Measurements from ENCODE around the gene TBC1D17.

The TBC1D17 gene

DNA sequence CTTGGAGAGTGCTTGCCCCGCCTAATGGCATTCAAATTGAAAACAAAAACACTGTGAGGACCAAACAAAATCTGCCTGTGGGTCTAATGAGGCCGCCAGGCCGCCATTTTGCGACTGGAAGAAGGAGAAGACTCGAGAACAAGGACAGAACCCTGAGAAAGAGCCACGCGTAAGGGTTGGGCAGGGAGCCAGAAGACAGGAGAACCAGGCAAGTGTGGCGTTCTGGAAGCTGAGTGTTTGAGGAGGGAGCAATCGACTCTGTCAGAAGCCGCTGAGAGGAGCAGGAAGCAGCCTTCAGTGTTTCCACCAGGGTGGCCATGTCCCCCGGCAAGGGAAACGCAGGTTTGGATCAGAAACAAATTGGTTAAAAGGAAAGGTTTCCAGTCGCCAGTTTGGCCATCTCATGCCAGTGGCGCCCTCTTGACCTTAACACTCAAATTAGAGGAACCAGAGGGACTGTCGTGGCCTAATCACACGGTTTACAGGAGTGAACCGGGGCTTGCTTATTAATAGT lies 36.7 kb upstream of the TBC1D17 start:
- TF ChIP-seq GATA1 (IDR thresholded peaks at IDR 0.05; ENCODE audit: low read depth, low read length) = no peak
- no peak for TF ChIP-seq POLR2A (IDR thresholded peaks at IDR 0.05; ENCODE audit: low read length)
- no peak for DNase-seq

DNA sequence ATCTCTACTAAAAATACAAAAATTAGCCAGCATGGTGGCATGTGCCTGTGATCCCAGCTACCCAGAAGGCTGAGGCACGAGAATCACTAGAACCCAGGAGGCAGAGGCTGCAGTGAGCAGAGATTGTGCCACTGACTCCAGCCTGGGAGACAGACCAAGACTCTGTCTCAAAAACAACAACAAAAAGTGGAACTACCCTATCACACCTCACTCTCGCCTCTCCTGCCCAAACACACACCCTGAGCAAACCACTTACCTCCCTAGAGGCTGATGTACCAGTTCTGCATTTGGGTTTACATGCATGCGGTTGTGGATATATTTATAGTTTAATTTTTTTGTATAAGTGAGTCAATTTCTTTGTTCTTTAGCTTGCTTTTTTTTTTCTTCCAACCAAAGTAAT lies 34.2 kb upstream of the TBC1D17 start:
- DNase-seq = no peak
- TF ChIP-seq GATA1 (IDR thresholded peaks at IDR 0.05; ENCODE audit: low read depth, low read length) (no peak), POLR2A (IDR thresholded peaks at IDR 0.05; ENCODE audit: low read length) (no peak)

DNA sequence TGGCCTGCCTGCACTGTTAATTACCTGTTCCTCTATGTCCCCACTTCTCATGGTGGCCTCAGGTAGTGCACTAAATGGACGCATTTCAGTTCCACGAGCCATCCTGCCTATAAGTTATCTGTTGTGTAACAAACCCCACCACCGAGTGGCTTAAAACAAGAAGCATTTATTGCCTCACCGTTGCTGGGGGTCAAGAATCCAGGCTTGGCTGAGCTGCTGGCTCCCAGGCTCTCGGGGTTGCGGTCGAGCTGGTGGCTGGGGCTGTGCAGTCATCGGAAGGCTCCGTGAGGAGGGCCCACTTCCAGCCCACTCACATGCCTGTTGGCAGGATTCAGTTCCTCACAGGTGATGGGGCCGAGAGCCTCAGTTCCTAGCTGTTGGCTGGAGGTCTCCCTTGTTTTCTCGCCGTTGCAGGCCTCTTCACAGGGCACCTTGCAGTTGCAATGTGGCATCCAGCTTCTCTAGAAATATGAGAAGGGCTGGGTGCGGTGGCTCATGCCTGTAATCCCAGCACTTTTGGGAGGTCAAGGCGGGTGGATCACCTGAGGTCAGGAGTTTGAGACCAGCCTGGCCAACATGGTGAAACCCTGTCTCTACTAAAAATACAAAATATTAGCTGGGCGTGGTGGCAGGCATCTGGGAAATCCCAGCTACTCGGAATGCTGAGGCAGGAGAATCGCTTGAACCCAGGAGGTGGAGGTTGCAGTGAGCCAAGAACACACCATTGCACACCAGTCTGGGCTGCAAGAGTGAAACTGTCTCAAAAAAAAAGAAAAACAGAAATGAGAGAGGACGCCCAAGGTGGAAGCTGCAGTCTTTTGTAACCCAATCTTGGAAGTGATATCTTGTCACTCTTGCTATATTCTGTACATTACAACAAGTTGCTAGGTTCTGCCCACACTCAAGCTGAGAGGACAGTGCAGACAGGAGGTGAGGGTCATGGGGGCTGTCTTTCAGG lies 33.1 kb upstream of the TBC1D17 start:
- TF ChIP-seq POLR2A (IDR thresholded peaks at IDR 0.05; ENCODE audit: low read length) = no peak
- TF ChIP-seq GATA1 (IDR thresholded peaks at IDR 0.05; ENCODE audit: low read depth, low read length) = no peak
- no peak for DNase-seq

DNA sequence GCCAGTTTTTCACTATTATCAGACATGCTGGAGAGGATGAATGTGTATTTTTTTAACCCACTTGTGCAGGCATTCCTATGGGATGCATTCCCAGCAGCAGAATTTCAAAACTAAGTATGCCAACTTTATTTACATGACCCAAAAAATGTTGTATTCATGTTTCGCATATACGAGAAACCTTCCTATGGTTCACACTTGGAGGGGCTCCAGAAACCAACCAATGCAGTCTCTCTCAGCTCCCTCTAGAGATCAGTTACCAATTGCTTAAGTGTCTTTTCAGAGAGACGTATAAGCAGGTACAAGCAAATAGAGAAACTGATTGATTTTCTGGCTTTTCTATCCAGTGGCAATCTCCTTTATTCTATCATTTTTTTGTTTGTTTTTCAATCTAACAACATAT lies 32.1 kb upstream of the TBC1D17 start:
- TF ChIP-seq POLR2A (IDR thresholded peaks at IDR 0.05; ENCODE audit: low read length) (no peak), GATA1 (IDR thresholded peaks at IDR 0.05; ENCODE audit: low read depth, low read length) (no peak)
- DNase-seq = no peak

DNA sequence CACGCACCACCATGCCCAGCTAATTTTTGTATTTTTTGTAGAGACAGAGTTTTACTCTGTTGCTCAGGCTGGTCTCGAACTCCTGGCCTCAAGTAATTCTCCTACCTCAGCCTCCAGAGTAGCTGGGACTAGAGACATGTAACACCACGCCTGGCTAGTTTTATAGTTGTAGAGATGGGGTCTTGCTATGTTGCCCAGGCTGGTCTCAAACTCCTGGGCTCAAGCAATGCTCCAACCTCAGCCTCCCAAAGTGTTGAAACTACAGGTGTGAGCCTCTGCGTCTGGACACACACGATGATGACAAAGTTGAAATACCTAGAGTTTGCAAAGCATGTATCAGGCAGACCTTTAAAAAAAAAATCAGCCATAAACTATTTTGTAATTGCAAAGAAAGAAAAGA lies 31.1 kb upstream of the TBC1D17 start:
- no peak for DNase-seq
- no peak for TF ChIP-seq POLR2A (IDR thresholded peaks at IDR 0.05; ENCODE audit: low read length)
- no peak for TF ChIP-seq GATA1 (IDR thresholded peaks at IDR 0.05; ENCODE audit: low read depth, low read length)

DNA sequence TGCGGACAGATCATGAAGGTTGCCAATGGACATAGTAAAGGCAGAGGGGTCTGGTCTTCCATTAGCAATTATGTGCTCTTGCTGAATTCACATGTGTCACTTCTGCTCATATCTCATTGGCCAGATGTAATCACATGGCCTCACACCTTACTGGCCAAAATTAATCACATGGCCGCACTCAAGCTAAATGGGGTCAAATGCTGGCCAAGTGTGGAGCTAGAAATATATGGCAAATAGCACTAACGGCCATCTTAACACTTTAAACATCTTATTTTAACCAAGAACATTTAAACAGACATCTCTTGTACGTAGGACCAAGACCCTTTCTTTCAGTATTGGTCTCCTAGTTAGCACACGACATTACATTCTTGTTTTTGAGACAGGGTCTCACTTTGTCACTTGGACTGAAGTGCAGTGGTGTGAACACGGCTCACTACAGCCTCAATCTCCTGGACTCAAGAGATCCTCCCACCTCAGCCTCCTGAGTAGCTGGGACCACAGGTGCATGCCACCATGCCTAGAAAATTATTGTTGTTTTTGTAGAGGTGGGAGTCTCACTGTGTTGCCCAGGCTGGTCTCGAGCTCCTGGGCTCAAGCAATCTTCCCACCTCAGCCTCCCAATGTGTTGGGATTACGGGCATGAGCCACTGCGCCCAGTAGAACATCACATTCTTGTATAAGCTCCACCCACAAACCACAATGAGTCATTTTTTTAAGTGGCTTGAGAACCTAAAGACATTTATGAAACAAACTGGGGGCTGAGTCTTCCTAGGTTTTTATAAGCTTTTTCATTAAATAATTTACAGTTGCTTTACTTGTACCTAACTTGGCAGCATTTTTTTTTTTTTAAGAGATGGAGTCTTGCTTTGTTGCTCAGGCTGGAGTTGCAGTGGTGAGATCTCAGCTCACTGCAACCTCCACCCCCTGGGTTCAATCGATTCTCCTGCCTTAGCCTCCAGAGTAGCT lies 29.5 kb upstream of the TBC1D17 start:
- TF ChIP-seq GATA1 (IDR thresholded peaks at IDR 0.05; ENCODE audit: low read depth, low read length) (no peak), POLR2A (IDR thresholded peaks at IDR 0.05; ENCODE audit: low read length) (no peak)
- no peak for DNase-seq

DNA sequence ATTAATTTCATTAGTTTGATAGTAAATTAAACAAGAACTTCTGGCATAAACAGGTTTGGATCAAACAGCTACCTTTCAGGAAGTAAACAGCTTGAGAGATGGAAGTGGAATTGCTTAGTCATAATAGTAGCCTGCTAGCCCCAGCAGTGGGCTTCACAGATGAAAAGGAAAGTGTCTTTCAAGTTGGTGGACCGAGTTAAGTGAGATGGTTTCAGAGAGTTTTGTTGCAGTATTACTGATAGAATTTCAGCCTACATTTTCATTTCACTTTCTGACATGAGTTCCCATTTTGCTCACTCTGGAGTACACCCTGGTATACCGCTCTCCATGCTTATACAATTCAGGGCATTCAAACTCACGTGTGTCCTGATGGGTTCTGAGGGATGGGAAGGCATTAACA lies 28.6 kb upstream of the TBC1D17 start:
- TF ChIP-seq POLR2A (IDR thresholded peaks at IDR 0.05; ENCODE audit: low read length) (no peak), GATA1 (IDR thresholded peaks at IDR 0.05; ENCODE audit: low read depth, low read length) (no peak)
- no peak for DNase-seq

DNA sequence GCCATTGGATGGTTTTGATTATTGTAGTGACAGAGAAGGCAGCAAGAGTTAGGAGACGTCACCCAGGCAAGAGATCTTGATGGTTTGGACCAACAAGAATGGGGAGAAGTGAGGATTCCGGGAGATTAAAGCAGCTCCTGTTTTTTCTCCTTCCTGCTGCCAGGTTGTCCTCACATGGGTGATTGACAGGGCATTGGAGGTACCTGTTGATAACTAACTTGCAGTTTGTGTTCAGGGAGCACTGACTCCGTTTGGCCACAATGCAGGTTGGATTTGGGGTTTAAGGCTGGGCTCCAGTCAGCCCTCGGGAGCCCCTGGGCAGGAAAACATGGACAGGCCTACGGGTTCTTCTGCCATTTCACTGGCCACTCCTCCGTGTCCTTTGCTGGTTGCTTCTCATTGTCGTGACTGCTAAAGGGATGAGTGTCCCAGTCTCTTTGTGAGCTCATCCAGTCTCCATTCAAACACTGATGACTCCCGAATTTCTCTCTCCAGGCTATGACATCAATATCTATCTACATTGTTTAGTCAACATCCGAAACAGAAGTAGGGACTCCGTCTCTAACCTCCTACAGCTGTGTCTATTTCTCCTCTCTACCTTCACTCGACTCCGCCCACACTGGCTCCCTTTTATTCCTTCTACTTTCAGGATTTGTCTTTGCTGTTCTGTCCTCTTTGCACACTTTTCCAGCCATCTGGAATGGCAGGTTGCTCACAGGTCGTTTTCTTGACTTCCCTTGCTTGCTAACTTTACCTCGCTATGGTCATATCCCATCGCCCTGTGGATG lies 27.9 kb upstream of the TBC1D17 start:
- no peak for DNase-seq
- TF ChIP-seq GATA1 (IDR thresholded peaks at IDR 0.05; ENCODE audit: low read depth, low read length) = no peak
- TF ChIP-seq POLR2A (IDR thresholded peaks at IDR 0.05; ENCODE audit: low read length) = no peak

DNA sequence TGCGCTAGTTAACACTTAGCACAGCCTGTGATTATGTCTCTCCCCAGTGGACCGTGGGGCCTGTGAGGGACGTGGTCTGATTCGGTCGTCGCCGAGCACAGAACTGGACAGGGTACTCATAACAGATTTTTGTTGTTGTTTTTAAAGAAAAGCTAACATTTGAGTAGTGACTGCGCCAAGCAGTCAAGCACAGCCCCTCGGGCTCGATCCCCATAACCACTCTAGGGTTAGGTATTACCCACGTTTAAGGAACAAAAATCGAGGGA lies 27.3 kb upstream of the TBC1D17 start:
- no peak for TF ChIP-seq POLR2A (IDR thresholded peaks at IDR 0.05; ENCODE audit: low read length)
- no peak for TF ChIP-seq GATA1 (IDR thresholded peaks at IDR 0.05; ENCODE audit: low read depth, low read length)
- DNase-seq = no peak

DNA sequence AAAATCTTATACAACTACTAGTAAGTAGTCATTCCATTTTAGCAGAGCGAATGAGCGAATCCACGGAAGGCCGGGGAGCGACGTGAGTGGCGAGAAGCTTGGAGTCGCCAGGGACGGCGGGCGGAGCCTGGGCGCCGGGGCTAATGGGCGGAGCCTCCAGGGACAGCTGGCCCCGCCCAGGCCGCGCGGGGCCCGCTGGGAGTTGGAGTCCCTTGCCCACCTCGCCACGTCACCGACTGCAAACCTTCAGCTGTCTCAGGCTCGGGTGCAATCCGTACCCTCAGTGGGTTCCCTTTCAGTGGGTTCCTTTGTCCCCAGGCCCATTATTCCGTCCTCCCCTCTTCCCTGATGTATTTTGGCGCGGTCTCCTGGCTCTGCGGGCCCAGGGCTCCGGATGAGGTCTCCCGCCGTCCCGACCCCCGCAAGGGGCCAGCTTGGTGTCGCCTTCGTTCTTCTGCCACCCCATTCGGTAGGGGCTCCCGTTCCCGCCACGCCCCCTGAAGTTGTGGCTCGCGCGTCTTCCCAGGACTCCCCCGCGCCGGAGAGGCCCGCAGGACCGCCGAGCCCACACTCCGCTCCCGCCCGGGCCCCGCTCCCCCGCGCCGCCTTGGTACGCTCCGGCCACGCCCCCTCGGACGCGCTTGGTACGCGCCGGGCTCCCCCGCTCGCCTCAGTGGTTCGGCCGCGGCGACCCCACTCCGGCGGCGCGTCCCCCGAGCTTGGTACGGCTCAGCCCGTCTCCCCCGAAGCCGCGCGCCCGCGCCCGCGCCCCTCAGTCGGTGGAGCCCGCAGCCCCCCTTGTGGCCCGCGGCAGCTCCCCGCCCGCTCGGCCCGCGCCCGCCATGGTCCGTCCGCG lies 26.8 kb upstream of the TBC1D17 start, which contains the start of gene PTOV1:
Gene PTOV1 (plus strand): TSS at position 673 of the 856 bp plus-strand sequence.
- TF ChIP-seq GATA1 (IDR thresholded peaks at IDR 0.05; ENCODE audit: low read depth, low read length) (no peak), POLR2A (IDR thresholded peaks at IDR 0.05; ENCODE audit: low read length) (peak; percentile 88)
- DNase-seq = peak; percentile 94 to 96

DNA sequence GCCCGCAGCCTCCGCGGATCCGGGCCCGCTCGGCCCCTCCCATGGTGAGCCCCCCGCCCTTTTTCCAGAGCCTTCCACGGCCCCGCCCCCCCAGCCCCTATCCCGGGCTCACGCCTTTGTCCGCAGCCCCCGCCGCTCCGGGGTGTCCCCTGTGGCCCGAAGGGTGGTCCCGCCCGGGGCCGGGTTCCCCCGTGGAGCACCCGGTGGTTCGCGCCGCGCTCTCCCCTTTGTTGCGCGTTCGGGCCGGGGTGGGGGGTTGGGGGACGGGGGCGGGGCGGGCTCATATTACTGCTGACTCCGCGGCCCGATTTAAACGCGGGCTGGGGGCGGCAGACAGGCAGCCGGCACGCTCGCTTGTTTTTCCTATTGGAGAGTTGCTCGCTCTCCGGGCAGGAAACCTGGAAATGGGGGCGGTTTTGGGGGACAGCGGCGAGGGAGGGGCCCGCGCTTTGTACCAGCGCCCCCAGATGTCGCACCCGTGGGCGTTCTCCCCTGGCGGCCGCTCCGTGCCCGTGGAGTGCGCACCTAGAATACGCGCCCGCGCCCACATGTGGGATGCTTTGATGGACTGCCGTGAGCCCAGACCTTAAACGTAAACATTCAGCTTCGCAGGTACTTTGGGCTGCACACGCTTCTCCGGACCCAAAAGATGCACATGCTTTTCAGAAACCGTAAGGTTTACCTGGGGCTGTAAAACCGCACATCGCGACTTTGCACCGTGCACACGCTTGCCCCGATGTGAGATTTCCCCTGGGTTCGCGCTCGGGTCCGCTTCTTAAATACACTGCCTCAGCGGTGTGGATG lies 25.8 kb upstream of the TBC1D17 start:
- peak; percentile 57 to 69 for DNase-seq
- TF ChIP-seq POLR2A (IDR thresholded peaks at IDR 0.05; ENCODE audit: low read length) = no peak
- TF ChIP-seq GATA1 (IDR thresholded peaks at IDR 0.05; ENCODE audit: low read depth, low read length) = no peak

DNA sequence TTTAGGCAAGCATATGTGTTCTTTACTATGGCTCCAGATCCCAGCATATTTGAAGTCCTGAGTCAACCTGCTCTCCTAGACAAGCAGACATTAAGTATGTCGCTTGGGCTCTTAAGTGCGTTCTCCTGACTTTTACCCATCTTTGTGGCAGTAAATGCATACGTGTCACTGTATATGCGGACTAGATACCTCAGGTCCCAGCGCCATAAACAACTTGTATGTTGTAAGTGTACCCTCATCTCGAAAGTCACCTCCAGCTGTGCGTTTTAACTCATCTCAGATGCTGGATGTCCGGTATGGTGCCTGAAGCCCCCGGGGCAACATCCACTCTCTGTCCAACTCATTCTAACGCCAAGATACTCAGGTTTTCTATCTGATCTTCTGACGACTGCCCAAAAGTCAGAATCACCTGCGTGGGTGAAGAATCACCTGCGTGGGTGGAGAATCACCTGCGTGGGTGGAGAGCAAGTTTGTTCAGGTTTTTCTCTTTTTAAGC lies 24.8 kb upstream of the TBC1D17 start:
- DNase-seq = no peak

More for the DNA sequence above, 24.8 kb upstream of the TBC1D17 start:
- no peak for TF ChIP-seq POLR2A (IDR thresholded peaks at IDR 0.05; ENCODE audit: low read length)
- no peak for TF ChIP-seq GATA1 (IDR thresholded peaks at IDR 0.05; ENCODE audit: low read depth, low read length)

Data from erythroblast (primary cell).